Choroid plexus epithelial cell (primary cell): ENCODE results near the gene KASH5.
A peak's percentile ranks its signal among the peaks of the same experiment; 100 is the strongest.

ENCODE experiments used
- DNase-seq: peaks from one replicate; pipeline ENCODE4 v3.0.0-alpha.2; 2010; ENCODE audit warnings: low read depth
- H3K4me3 ChIP-seq: 2 replicates; pipeline ENCODE4 v1.5.1; 2011; ENCODE audit warnings: low read depth, mild to moderate bottlenecking, control low read depth, low read length, moderate library complexity
- CTCF ChIP-seq: conservative IDR thresholded peaks from 2 replicates; pipeline ENCODE4 v1.5.1; 2011; ENCODE audit warnings: low read depth, mild to moderate bottlenecking, control low read depth, inconsistent platforms, low read length, moderate library complexity

Gene KASH5

GRCh38 chr19:49439836-49440235 lies 51.8 kb downstream of the KASH5 start:
- no peak for DNase-seq
- no peak for TF ChIP-seq CTCF
- H3K4me3 ChIP-seq, result no peak overlapping the region

DNA sequence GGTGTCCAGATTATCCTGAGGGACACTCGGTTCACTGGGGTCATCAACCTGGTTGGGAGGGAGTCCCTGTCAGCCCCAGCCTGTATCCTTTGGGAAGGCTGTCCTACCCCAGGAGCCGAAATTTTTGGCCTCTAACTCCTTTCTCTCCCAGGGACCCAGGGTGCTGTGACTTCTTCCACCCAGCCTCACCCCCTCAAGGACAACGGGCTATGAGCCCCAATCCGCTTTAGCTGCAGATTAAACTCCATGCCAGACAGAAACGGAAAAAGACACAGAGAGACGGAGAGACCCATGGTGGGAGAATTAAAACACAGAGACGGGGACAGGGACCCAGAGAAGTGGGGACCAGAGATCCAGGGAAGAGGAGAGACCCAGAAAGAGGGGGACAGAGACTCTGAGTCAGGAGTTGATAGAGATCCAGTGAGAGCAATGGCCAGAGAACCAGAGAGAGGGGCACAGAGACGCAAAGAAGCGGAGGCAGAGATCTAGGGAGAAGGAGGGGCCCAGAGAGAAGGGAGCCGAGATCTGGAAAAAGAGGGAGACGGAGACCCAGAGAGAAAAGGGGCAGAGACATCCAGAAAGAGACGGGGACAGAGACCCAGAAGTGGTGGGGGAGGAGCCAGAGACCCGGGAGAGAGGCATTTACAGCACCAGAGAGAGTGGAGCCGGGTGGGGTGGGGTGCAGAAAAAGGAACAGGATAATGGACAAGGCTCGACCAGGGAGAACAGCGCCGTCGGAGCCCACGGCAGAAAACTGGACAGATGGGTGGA lies 52.6 kb downstream of the KASH5 start:
- DNase-seq, result no peak
- TF ChIP-seq CTCF, result no peak
- no peak overlapping the region for H3K4me3 ChIP-seq

DNA sequence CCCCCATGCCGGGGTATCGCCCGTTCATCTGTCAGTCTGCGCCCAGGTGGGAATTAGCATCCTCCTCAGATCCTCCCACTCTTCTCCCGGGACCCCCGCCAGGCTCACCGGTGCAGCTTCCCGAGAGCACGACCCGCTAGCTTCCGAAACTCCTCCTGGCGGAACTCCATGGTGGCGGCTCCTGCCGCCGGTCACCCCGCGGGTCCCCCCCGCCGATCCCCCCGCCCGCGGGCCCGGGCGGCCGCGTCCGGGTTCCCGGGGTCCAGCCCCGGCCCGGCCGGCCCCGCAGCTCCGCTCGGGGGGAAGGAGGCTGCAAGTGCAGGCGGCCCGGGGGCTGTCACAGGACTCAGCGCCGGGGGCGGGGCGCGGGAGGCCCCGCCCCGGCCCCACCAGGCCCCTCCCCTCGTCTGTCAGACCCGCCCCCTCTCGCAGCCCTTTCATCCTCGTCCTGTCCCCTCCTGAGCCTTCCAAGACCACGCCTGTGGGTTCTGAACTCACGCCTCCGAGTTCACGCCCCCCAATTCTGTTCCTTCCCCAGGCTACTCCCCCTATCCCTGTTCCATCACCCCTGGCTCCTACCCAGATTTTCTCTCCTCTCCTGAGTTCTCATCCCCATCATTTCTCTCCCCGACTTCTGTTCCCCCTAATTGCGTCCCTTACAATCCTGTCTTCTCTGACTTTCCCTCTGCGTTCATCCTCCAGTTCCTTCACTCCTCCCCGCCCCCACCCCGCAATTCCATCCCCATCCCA lies 53.3 kb downstream of the KASH5 start, which contains the start of gene SLC17A7:
SLC17A7 (minus strand) TSS at position 318 of the 750 bp plus-strand sequence; CDS start at position 170, 148 bp downstream.
- no peak for DNase-seq
- no peak for TF ChIP-seq CTCF
- H3K4me3 ChIP-seq, result no peak within 1 kb of the TSS

DNA sequence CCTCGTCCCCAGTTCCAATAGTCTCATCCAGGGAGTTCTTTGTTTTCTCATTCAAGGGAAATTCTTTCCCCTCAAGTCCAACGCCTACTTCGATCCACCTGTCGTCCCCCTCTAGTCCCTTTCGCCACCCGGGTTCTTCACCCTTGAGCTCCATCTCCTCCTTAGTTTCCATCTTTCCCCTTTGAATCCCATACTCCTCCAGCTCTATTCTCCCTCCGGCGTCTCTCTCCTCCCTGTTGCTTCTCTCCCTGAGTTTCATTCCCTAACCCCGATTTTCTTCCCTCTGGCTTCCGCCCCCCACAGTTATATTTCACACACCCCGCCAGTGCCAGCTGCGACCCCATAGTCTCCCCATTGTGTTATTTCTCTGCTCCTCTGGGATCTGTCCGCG lies 53.9 kb downstream of the KASH5 start:
- TF ChIP-seq CTCF, result no peak
- H3K4me3 ChIP-seq, result no peak overlapping the region

GRCh38 chr19:49442354-49442753 lies 54.3 kb downstream of the KASH5 start:
- no peak for TF ChIP-seq CTCF
- DNase-seq, result no peak
- H3K4me3 ChIP-seq, result no peak overlapping the region

More for the DNA sequence above, 53.9 kb downstream of the KASH5 start:
- no peak for DNase-seq

GRCh38 chr19:49442771-49443365 lies 54.8 kb downstream of the KASH5 start:
- H3K4me3 ChIP-seq, result peak overlapping the region; percentile 67
- TF ChIP-seq CTCF, result no peak
- peak; percentile 73 for DNase-seq
